Neutrophil (primary cell): ENCODE results near the gene RPL28.
"Not testable (repeated sequence)": the region's sequence is repeated elsewhere in the genome, so short reads cannot be mapped to it uniquely, and the experiment has no call there.

ENCODE experiments used
- H3K27ac ChIP-seq: fragments of 200-600 bp; sonication (generic); 2 replicates; pipeline ENCODE4 v1.5.1; 2016; ENCODE audit warnings: mild to moderate bottlenecking, moderate library complexity
- H3K27me3 ChIP-seq: fragments of 200-600 bp; sonication (generic); 2 replicates; pipeline ENCODE4 v1.6.0; 2016; ENCODE audit warnings: mild to moderate bottlenecking
- H3K36me3 ChIP-seq: fragments of 200-600 bp; sonication (generic); 2 replicates; pipeline ENCODE4 v1.5.1; 2017
- H3K4me1 ChIP-seq, 2 experiments: fragments of 200-600 bp in 1 of 2; sonication (generic) in 1 of 2; 1 replicate in 1 of 2; 2 replicates in 1 of 2; pipeline versions ENCODE4 v1.5.1 to v1.6.1; 2013 to 2016; ENCODE audit warnings: low read depth in 1 of 2, low read length in 1 of 2, mild to moderate bottlenecking in 1 of 2, moderate library complexity in 1 of 2; ENCODE audit not compliant: control insufficient read depth in 1 of 2, insufficient read depth in 1 of 2
- H3K4me3 ChIP-seq, 2 experiments: fragments of 200-600 bp in 1 of 2; sonication (generic) in 1 of 2; 1 replicate in 1 of 2; 2 replicates in 1 of 2; pipeline ENCODE4 v1.5.1; 2013 to 2016; ENCODE audit warnings: low read depth in 1 of 2, low read length in 1 of 2, mild to moderate bottlenecking in 1 of 2, moderate library complexity in 1 of 2
- H3K9me3 ChIP-seq: fragments of 200-600 bp; sonication (generic); 2 replicates; pipeline ENCODE4 v1.5.1; 2016
- TF ChIP-seq, protein P1 (sequence below): fragments of 200-600 bp; sonication (generic); IDR thresholded peaks from 2 replicates; pipeline ENCODE4 v1.5.1; 2016; ENCODE audit warnings: antibody characterized with exemption

The RPL28 gene

DNA sequence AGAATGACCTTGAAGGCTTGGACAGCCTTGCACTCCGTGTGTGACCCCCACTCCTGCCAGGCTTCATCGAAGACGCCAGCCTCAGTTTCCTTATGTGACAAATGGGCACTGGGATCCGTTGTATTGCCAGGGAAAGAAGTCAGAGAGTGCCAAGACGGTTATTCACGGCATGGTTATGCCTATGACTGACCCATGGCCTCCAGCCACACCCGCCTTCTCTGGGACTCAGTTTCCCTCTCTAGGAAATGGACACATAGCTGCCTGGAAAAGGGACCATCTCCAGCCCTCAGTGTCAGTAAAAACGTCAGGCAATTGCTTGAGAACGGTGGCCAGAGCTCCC, 22.8 kb downstream of the RPL28 start:
- Histone ChIP-seq H3K4me3 (peak overlapping the region; percentile 76 to 89), H3K36me3 (peaks cover 8% of the 10 kb centered on the region), H3K27me3 (no peaks in the 10 kb centered on the region), H3K27ac (peak overlapping the region; percentile 100), H3K4me1 (peaks cover 25 to 26% of the 10 kb centered on the region in 2 experiments), H3K9me3 (no peaks in the 10 kb centered on the region)
- TF ChIP-seq, protein P1, sequence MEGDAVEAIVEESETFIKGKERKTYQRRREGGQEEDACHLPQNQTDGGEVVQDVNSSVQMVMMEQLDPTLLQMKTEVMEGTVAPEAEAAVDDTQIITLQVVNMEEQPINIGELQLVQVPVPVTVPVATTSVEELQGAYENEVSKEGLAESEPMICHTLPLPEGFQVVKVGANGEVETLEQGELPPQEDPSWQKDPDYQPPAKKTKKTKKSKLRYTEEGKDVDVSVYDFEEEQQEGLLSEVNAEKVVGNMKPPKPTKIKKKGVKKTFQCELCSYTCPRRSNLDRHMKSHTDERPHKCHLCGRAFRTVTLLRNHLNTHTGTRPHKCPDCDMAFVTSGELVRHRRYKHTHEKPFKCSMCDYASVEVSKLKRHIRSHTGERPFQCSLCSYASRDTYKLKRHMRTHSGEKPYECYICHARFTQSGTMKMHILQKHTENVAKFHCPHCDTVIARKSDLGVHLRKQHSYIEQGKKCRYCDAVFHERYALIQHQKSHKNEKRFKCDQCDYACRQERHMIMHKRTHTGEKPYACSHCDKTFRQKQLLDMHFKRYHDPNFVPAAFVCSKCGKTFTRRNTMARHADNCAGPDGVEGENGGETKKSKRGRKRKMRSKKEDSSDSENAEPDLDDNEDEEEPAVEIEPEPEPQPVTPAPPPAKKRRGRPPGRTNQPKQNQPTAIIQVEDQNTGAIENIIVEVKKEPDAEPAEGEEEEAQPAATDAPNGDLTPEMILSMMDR: no peak

DNA sequence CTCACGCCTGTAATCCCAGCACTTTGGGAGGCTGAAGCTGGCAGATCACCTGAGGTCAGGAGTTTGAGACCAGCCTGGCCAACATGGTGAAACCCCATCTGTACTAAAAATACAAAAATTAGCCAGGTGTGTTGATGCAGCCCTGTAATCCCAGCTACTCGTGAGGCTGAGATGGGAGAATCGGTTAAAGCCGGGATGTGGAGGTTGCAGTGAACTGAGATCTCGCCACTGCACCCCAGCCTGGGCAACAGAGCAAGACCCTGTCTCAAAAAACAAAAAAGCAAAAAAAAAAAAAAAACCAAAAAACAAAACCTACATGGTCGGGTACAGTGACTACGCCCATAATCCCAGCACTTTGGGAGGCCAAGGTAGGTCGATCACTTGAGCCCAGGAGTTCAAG, 23.4 kb downstream of the RPL28 start:
- peak overlapping the region; percentile 100 for H3K27ac ChIP-seq
- H3K36me3 ChIP-seq, H3K4me3 ChIP-seq, H3K27me3 ChIP-seq, H3K9me3 ChIP-seq: not testable (repeated sequence)
- peaks cover 25 to 26% of the 10 kb centered on the region in 2 experiments for H3K4me1 ChIP-seq

DNA sequence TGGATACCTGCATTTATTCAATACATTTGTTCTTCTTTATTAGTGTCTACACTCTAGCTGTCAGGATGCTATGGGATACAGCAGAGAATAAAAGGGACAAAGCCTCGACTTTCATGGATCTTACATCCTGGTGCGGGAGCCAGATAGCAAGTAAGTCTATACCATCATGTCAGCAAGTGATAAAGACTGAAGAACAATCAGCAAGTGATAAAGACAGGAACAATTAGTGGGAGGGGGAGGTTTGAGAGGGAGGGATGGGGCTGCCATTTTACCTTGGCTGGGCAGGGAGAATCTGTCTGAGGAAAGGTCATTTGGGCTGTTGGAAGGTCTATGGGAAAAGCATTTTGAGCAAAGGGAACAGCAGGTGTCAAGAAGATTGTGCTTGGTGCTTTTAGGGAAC, 24.4 kb downstream of the RPL28 start:
- Histone ChIP-seq H3K9me3 (no peaks in the 10 kb centered on the region), H3K27ac (no peak overlapping the region), H3K27me3 (no peaks in the 10 kb centered on the region), H3K4me3 (no peak overlapping the region), H3K36me3 (no peaks in the 10 kb centered on the region), H3K4me1 (peaks cover 25 to 26% of the 10 kb centered on the region in 2 experiments)
- TF ChIP-seq, protein P1: no peak

DNA sequence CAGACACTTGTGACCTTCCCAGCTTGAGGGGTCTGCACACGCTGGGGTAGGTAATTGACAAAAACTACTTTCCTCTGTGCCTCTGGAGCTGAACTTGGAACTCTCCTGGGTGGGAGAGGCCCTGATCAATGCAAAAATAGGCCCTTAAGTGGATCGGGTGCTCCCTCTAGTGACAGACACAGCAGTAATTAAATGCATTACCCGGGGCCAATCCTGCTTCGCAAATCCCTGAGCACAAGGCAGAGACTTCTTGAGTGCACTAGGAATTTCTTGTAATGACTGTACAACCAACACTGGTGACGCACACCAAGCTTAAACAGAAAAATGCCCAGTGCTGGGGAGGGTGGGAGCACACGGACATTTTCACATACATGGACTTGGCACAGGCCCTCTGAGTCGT, 32.5 kb downstream of the RPL28 start:
- Histone ChIP-seq H3K4me3 (no peak overlapping the region), H3K9me3 (no peaks in the 10 kb centered on the region), H3K27ac (no peak overlapping the region), H3K36me3 (no peaks in the 10 kb centered on the region), H3K4me1 (no peaks in the 10 kb centered on the region), H3K27me3 (peaks cover 19% of the 10 kb centered on the region)
- TF ChIP-seq, protein P1: peak; percentile 15

DNA sequence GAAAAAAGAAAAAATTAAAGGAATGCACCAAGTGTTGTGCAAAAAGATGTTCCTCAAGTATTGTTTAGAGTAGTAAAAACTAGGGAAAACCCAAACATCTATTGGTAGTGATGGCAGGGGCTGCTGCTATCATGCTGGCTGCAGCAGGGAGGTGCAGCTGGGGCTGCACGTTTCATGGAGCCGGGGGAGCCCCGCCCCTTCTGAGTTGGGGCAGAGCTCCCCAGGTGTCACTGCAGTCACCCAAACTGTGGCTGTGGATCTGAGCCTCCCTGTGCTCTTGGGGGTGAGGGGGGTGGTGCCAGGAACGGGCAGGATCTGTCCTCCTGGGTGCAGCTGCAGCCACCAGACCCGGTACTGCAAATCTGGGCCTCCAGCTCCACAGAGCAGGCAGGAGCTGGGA, 33.4 kb downstream of the RPL28 start:
- H3K4me1 ChIP-seq: no peaks in the 10 kb centered on the region
- TF ChIP-seq, protein P1: no peak
- H3K27me3 ChIP-seq: peaks cover 19% of the 10 kb centered on the region
- no peaks in the 10 kb centered on the region for H3K9me3 ChIP-seq
- no peaks in the 10 kb centered on the region for H3K36me3 ChIP-seq
- no peak overlapping the region for H3K27ac ChIP-seq
- no peak overlapping the region for H3K4me3 ChIP-seq

DNA sequence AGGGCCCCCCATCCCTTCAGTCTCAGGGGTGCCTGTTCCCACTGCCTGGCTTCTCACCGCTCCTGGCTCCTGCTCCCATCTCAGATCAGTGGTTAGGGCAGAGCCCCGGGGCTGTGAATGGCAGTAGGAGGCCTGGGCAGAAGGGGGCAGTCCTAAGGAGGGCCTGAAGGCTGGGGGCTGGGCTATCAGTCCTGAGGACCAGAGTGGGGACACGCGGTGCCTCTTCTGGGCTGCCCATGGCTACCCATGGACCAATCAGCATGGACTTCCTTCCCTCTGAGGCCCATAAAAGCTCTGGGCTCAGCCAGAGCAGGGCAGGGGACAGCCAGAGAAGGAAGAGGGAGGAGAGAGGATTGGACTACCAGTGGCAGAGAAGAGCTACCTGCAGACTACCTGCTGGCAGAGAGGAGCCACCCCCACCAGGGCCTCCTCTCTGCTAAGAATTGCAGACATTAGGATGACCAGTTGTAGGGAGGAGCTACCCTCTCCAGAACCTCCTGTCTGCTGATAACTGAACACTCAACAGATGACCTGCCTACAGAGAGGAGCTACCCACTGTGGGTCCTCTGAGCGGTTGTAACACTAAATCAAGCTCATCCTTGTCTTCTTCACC, 34.0 kb downstream of the RPL28 start:
- no peaks in the 10 kb centered on the region for H3K4me1 ChIP-seq
- H3K36me3 ChIP-seq: no peaks in the 10 kb centered on the region
- no peak overlapping the region for H3K27ac ChIP-seq
- H3K4me3 ChIP-seq: no peak overlapping the region
- H3K27me3 ChIP-seq: peaks cover 24% of the 10 kb centered on the region
- no peaks in the 10 kb centered on the region for H3K9me3 ChIP-seq
- TF ChIP-seq, protein P1: no peak

DNA sequence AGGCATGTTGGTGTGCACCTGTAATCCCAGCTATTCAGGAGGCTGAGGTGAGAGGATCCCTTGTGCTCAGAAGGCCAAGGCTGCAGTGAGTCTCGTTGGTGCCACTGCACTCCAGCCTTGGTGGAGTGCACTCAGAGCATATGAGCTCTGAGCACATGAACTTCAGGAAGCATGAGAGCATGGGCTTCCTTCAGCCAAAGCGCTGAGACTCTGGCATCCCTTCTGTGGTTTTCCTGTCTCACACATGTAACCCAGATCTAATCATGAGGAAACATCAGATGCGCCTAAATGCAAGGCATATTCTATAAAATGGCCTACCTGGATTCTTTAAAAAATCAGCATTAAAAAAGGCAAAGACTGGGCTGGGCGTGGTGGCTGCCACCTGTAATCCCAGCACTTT, 35.5 kb downstream of the RPL28 start:
- H3K27me3 ChIP-seq: peaks cover 38% of the 10 kb centered on the region
- H3K9me3 ChIP-seq, H3K36me3 ChIP-seq, H3K27ac ChIP-seq, H3K4me3 ChIP-seq, H3K4me1 ChIP-seq: not testable (repeated sequence)
